Colon (tissue), 2 donors: ENCODE data around the gene MAP6.

Experiments used
- FAIRE-seq: peaks from 2 replicates; lab custom pipeline; 2012; peaks lifted over from hg19 to GRCh38; lab: Jason Lieb, UNC
- donor health status: control.
- donor health status: control.

MAP6 gene

DNA sequence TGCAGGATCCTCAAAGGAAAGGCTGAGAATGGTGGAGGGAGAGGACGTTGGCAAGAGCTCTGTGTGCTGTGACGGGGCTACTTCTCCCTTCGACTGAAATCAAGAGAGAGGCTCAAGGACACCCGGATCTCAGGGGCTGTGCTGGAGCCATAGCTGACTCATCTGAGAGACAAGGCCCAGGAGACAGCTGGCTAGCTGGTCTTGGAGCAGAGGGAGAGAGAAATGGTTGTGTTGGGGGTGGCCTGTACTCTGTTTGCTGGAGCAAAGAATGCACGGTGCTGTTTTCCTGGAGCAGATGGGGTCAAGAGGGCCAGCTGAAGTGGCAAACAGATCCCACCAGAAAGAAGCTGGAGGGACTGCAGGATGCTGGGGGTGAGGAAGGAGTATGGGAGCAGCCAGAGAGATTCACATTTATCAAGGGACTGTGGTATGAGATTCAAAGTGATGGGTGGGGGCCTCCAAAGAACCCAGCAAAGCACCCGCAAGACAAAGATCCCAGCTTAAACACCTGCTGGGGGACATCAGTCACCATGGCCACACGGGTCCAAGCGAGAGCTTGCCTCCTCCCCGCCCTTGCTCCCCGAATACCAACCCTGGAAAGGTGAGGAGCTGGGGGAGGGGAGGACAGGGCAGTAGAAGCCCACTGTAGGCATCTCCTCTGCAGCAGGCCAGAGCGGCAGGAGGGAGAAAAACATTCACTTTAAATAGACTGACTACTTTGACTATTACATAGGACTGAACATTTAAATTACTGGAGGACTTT lies 40.8 kb downstream of the MAP6 start:
- FAIRE-seq: no peak

DNA sequence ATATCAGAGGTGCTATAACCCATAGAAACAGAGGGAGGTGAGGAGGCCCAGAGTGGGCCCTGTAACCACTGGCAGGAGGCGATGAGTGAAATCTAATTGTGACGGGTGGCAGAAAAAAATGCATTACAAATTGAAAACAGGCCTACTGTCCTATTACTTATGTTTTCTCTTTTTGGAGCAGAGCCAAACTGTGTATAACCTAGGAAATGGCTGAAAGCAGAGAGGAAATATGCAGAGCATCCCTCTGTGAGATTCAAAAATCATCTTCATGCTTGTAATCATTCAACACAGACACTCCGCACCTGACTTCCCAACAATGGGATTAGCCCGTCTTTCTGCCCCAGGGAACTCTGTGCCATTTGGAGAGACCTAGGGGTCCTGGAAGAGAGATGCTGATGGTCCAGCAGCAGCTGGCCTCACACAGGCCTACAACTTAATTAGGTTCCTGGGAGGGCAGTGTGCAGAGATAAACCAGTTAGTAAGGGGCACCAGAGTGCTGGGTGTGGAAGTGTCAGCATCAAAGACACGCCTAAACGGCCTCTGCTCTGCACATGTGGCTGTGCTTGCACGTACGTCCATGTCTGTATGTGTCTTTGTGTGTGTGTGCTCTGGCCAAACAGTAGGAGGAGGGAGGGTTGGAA lies 41.8 kb downstream of the MAP6 start:
- no peak for FAIRE-seq

DNA sequence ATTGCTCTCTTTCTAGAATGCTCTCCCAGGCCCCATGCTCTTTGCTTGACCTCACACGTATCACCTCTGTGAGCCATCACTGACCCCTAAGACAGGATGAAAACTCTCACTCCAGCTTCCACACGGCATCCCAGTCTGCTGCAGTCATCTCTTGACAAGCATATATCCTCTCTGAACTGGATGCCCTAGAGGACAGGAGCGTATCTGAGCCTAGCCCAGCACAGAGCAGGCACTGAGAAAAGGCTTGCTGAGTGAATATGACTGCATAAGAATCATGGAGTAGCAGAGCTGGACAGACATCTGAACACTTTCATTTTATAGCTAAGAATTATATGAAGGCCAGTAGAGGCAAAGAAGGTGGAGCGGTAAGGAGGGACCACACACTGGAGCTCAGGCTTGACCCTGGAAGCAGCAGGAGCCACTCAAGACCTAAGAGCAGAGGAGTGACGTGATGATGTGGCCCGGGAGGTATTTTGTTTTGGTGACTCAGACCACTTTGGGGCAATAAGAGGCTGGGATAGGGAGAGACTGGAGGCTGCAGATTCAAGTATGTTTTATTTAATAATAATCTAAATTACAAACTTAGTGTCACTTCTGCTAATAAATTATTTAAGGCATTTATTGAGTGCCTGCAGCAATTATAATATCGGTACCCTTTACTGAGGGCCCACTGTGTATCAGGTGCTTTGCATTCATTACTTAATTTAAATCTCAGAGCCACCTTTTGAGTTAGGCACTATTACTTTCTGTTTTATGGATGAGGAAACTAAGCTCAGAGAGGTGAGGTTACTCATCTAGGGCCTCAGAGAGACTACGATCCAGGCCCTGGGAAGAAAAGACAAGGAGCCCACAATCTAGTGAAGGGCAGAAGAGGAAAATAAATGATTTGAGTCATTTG lies 42.6 kb downstream of the MAP6 start:
- FAIRE-seq: no peak

DNA sequence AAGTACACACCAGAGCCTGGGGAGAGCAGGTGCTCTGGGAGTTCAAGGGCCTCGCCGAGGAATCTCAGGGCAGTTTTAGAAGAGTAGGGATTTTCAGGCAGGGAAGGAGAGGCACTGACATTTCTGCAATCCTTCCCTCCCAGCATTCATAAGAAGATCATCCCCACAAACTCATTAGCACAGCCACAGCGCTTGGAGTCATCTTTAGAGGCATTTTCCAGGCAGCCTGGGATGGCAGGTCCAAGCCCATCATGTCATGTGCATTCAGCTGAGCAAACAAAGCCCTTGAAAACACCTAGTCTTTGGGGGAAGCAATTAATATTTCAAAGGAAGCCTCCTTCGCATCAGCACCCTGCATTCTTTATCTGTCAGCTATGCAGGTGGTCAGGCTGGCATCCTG lies 43.8 kb downstream of the MAP6 start:
- FAIRE-seq: no peak

DNA sequence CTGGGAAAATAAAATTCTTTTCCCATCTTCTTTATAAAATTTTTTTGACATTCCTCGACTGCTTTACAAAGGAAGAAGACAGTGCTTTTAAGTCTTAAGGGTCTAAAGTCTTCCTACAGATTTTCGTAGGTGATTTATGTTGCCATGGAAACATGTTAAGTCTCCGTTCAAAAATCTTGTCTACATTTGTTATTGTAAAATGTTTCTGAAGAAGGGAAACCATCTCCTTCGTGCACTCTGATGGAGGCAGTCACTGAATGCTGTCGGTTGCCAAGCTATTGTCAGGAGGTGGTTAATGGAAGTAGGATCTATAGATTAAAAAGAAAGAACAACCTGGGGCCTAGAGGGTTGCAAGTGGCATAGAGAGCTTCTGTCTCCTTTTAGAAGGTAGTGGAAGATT lies 52.6 kb downstream of the MAP6 start:
- FAIRE-seq: no peak

DNA sequence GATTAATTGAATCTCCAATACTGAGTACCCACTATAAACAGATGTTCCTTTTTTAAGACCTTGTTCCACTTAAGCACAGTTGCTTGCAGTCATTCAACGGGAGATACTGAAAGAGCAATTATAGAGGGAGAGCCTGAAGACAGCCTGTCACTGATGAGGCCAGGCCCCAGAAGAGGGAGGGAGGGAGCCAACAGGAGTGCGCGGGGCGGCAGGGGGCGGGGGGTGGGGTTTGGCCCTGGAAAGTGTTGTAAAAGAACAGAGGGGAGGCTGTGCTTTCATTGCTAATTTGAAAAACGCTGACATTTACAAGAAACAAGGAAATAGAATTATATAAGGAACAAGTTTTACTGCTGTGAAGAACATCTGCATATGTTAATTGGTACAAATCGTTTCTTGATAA lies 53.1 kb downstream of the MAP6 start:
- FAIRE-seq: no peak

DNA sequence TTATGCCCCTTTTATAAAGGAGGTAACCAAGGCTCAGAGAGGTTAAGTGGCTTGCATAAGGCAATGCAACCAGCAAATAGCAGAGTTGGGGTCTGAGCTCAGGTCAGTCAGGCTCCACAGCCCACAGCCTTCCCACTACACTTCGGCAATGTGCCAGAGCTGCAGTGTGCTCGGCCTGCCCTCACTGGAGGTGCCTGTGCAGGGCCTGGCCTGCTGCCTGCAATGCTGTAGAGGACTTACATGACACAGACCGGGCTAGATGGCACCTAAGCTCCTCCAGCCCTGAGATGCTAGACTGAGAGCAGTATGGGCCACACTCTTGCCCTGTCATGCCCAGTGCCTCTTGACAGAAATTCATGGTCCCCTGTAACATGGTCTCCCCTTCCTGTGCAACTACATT lies 57.0 kb downstream of the MAP6 start:
- no peak for FAIRE-seq

DNA sequence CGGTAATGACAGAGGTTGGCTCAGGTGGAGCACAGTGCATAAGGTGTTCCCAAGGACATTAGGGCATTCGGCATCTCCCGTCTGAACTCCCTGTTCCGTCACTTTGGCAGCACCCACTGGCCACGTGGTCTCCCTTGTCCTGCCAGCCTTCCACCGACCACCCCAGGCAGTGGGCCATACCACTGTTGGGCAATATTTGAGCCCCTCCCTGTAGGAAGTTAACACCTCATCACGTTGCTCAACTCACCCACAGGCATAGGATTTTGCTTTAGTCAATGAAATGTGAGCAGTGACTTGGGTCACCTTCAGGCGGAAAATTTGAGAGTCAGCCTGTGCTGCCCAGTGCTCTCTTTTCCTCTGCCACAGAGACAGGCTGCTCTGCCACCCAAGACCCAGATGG lies 62.7 kb downstream of the MAP6 start:
- no peak for FAIRE-seq

DNA sequence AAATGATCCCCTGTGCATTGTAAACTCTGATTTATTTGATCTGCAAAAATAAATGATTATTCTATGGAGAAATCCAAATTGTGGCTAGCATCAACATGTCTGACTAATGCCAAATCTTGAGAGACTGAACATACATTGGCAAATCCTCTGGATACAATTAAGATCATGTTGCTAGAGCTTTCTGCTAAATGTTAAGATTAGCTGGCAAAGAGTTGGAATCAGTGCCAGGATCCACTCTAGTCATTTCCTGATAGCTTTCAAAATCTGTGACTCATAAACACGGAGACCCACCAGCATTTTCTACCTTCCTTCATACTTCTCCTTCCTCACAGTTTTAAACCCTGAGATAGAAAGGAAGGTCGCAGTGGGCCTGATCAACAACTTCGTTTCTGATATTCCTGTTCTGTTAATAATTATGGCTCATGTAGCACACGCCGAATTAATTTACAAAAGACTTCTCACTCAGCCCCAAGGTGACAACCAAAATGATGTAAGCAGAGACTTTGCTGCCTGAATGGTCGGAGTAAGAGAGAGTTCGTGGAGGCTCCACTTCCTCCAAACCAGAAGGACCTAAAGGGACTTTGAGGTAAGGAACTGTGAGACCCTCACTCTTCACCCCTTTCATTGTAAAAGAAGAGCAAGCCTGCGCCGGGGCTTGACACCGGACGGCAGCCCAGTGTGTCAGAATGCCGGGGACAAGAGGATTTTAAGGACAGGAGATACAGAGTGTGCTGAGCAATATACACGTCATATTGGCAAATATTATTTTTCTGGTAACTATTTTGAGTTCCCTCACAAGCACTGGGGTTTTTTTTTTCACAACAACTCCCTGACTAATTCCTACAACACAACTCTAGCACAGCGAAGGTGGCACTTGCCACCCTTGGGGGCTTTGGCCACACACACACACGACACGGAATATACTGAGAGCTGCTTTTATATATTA lies 64.8 kb downstream of the MAP6 start:
- FAIRE-seq: no peak

DNA sequence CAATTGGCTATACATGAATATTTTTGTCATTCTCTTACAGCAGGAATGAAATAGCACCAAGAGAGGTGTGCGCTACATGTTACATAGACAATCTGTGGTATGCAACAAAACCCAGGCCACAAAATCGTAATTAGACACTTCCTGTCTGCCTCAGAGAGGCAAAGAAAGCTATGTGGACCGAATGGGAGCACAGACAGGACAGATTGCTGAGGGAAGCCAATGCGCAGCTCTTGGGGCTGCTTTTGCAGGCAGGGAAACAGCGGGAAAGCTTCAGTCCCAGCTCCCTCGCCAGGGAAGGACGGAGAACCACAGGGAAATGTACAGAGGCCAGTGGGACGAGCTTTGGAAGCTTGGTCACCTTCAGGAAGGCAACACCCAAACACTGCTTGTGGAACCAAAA lies 65.9 kb downstream of the MAP6 start:
- no peak for FAIRE-seq

DNA sequence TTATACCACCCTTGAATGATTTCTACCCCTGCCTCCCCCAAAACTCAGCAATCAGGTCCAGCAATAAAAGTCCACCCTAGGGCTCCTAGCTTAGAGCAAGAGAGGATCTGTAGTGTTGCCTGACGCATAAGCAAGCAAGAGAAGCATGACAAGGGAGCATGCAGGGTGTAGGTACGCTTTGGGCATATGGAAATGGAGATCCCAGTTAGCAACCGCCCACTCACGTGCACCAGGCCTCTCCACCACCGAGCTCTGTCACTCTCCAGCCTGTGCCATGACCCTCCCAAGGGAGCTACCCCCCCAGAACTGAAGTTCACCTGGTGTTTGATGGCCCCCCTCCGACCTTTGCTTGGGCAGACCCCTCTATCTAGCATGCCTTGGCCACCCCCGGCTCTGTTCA lies 67.3 kb downstream of the MAP6 start:
- no peak for FAIRE-seq

DNA sequence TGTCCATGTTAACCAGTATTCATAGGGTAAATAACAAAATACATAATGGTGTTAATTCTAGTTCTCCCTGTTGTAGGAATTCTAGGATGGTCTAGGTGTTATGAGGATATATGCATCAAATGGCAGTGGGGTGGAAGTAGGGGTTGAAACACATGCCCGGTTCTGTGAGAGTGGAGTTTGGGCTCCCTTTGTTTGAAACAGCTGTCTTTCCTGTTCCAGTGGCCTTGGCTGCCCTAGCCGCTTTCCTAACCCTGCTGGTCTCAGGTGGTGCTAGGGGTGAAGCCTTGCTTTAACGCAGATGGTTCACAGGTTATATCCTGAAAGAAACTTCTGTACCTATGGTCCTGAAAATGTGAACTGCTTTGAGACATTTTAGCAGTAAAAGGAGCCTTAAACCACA lies 68.5 kb downstream of the MAP6 start:
- no peak for FAIRE-seq

DNA sequence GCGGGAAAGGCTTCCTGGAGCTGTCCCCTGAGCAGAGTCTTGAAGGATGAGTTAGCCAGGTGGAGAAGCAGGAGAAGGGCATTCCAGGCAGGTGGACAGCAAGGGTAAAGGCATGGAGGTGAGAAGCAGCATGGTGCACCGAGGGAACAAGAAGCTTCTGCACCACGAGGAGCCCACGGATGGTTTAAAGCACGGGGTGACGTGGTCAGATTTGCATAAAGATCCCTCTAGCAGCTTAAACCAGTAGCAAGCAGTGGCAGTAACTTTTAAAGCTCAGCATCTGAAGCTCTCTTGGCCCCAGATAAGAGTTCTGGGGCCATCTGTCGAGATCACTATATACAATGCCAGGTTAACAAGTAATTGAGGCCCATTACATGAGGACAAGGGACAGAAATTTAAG lies 69.9 kb downstream of the MAP6 start:
- FAIRE-seq: no peak

DNA sequence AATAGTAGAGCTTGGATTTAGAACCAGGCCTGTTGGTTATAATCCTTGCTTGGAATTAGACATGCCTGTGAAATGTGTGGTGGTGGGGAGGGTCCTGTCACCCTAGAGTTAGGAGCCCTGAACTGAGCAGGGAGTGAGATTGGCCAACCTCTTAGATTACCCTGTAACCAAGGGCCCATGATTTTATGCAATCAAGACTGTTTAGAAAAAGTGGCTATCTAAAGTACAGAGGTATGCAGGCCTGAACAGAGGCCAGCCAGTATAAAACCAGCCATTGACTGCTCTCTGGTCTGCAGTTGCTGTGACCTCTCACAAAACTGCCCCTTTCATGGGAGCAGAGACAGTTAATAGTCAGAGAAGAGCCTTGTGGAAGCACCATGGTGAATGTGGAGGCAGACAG lies 70.6 kb downstream of the MAP6 start:
- no peak for FAIRE-seq

DNA sequence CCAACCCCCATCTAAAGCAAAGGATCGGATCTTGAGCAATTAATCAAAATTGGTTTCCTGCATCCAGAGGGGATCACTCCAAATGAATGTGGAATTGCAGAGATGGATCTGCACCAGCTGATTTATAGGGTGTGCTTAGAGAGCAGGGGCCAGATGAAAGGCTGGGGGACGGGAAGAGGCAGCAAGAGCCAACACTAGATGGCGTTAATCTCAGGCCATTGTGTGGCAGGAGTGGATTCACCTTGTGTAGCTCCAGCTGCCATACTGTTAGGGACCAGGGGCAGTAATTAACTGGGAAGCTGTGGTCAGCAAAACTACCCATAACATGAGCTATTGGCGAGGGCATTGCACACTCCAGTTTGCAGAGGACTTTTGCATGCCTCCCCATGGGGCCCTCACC lies 71.2 kb downstream of the MAP6 start:
- no peak for FAIRE-seq

DNA sequence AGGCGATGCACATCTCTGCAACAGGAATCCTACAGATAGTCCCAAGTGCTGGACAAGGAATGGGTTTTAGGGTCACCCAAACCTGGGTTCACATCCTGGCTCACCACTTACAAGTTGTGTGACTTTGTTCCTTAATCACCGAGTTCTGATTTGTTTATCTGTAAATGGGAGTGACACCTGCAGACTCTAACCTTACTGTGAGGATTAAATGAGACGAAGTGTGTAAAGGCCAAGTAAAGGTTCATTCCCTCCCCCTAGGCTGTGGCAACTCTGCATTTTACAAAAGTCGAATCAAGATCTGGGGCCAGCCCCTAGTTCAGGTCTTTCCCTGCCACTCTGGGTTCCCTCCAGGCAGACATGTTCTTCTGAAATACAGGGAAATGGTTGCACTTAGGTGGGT lies 71.9 kb downstream of the MAP6 start:
- FAIRE-seq: no peak

DNA sequence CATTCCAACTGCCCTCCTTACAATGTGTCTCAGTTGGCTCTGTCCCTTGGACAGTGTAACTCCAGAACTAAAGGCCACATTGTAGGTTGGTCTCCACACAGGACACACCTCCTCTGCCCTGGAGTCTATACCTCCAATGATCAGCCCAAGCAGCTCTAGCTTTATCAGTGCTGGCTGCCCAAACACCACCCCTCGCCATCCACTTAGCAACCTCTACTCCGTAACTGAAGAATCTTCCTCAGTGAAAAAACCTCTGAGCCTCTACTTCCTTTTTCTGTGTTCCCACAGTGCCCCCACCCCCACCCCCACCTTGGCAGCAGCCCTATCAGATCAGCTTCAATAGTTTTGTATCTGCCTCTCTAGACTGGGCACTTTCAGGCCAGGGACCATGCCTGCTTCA lies 73.4 kb downstream of the MAP6 start:
- no peak for FAIRE-seq

DNA sequence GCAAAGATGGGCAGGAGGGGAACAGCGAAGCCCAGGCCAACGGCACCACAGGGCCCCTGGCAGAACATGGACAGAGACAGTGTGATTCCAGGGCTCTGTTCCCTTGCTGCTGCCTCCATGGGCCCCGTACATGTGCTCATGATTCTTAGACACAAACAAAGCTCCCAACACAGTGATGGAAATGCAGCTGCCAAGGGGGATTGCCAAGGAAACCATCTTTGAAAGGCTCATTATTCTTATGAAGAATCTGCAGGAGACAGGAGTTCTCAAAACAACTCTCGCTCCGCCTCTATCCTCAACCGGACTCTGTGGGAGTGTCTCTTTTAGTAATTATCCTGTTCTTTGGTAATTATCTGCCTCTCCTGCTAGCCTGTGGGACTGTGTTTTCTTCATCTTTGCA lies 74.6 kb downstream of the MAP6 start:
- no peak for FAIRE-seq

DNA sequence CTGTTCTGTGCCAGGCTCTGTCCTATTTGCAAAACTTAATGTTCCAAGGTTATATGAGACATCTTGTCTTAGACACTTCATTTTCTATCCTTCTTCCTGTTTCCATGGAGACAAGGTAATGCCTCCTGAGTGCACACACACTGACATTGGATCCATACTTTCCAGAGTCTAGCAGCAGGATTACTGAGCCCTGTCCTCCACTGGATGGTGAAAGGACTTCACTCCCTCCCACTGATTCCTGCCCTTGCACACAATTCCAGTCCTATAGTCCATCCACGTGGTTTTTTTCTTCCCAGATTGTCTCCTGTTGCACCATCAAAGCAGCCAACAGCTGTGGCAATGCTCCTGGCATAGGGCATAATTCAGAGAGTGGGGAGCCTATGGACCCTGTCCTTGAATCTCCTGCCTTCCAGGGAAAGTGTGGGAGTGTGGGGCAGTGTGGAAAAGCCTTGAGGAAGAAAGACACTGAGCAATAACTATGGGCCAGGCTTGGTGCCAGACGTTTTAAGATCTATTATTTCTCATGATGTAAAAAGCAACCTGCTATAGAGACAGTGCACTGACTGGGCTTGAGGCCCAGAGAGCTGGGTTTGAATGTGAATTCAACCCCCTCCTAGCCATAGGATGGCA lies 75.4 kb downstream of the MAP6 start:
- FAIRE-seq: no peak

DNA sequence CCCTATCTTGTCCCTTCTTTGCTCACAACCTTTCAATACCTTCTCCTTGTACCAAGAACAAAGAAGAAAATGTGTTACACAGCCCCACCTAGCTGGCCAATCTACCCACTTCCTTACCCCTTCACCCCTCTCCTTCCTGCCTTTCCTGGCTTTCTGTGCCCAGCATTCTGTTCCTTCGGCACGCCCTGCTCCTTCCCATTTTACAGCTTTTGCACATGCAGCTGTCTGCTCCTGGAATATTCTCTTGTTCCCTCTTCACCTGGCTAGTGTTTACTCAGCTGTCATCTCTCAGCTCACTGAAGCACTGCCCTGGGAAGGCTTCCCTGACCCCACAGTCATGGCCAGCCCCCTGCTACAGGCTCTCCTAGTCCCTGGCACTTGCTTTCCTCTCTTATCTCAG lies 76.1 kb downstream of the MAP6 start:
- FAIRE-seq: no peak

DNA sequence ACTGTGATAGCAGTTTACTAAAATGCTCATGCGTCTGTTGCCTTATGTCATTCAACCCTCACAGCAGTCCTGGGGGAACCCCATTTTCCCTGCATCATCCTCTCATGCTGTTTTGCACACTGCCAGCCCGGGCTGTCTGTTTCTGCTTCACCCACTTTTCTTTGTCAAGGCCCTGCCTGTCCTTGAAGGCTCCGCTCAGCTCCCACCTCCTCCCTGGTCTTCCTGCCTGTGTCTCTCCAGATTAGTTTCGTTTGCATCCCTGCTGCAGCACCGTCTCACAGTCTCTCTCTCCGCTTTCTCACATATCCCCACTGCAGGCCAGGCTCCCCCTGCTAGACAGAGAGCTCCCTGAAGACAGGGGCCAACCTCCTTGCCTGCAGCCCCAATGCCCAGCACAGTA lies 76.9 kb downstream of the MAP6 start:
- no peak for FAIRE-seq

DNA sequence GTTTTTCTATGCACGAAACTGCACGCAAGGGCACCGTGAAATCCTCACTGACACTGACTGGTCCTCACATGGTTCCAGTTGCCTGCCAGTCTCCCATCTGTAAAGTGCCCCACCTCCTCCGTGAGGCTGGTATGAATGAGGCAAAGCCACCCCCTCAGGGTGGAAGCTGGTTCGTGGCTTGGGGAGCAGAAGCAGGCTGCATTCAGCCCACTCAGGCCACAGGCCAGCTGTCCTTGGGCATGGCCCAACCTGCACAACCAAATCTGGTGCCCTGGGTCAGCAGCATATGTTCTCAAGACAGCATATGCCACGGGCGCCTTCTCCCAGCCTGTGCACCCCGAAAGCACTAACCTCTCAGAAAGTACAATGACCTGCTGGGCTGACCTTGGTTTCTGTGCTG lies 77.5 kb downstream of the MAP6 start:
- FAIRE-seq: no peak
